IMR-90 (cell line): Measurements from ENCODE around the gene TRMT10C. TPM values are rescaled to one million over a fixed set of nuclear protein-coding genes. Genes with fewer than 3 reads are reported as not detected.

Experiments used
- ATAC-seq: fragments of 200-7000 bp; cut with Tn5 transposase; 2 replicates; pipeline ENCODE4 v1.9.1; 2020; ENCODE audit warnings: low read depth, mild to moderate bottlenecking, moderate library complexity
- BruUV-seq: library from RNA; stranded (reverse); fragments of 400-500 nt; replicated peaks from 2 replicates; lab custom pipeline; 2021; lab: Mats Ljungman, UMichigan
- CTCF ChIA-PET: fragments of 300-600 bp; formaldehyde crosslinking; extraction: SDS; loops from one replicate; lab custom pipeline; 2021; ENCODE audit warnings: antibody characterized with exemption; lab: Yijun Ruan, JAX
- POLR2A ChIA-PET: fragments of 300-600 bp; sonication (Branson Sonifier 250); formaldehyde crosslinking; loops from one replicate; lab custom pipeline; 2022; ENCODE audit warnings: antibody characterized with exemption; ENCODE audit not compliant: unreplicated experiment; lab: Charles Lee
- DNase-seq: peaks from one replicate; pipeline ENCODE4 v3.0.0; 2013
- H2AFZ ChIP-seq: replicated peaks from 2 replicates; pipeline ENCODE3; 2013; ENCODE audit warnings: low read length, mild to moderate bottlenecking; ENCODE audit not compliant: poor library complexity
- H2AK5ac ChIP-seq: 2 replicates; pipeline ENCODE4 v1.6.1; 2013; ENCODE audit warnings: low read depth, low read length, inconsistent platforms
- H2AK9ac ChIP-seq: replicated peaks from 2 replicates; pipeline ENCODE3; 2013; ENCODE audit warnings: mild to moderate bottlenecking, low read depth, low read length, moderate library complexity; ENCODE audit not compliant: poor library complexity
- H2BK120ac ChIP-seq: 2 replicates; pipeline ENCODE4 v1.6.1; 2013; ENCODE audit warnings: low read depth, low read length, inconsistent platforms
- H2BK15ac ChIP-seq: 3 replicates; pipeline ENCODE4 v1.6.1; 2013; ENCODE audit warnings: low read depth, low read length, inconsistent platforms
- H2BK20ac ChIP-seq: 2 replicates; pipeline ENCODE4 v1.6.1; 2013; ENCODE audit warnings: low read depth, mild to moderate bottlenecking, inconsistent platforms, low read length, moderate library complexity
- H2BK5ac ChIP-seq: 2 replicates; pipeline ENCODE4 v1.6.1; 2013; ENCODE audit warnings: mild to moderate bottlenecking, low read depth, low read length, inconsistent platforms; ENCODE audit not compliant: poor library complexity, severe bottlenecking
- H3K14ac ChIP-seq: replicated peaks from 2 replicates; pipeline ENCODE4 v1.6.1; 2013; ENCODE audit warnings: low read depth, low read length, inconsistent platforms
- H3K18ac ChIP-seq: 2 replicates; pipeline ENCODE4 v1.6.1; 2013; ENCODE audit warnings: low read depth, low read length, control low read depth
- H3K23ac ChIP-seq: 2 replicates; pipeline ENCODE4 v1.6.1; 2013; ENCODE audit warnings: low read depth, low read length, inconsistent platforms
- H3K27ac ChIP-seq: 2 replicates; pipeline ENCODE4 v1.5.1; 2013; ENCODE audit warnings: mild to moderate bottlenecking, control low read depth, low read length; ENCODE audit not compliant: insufficient read depth
- H3K27me3 ChIP-seq: 2 replicates; pipeline ENCODE4 v1.6.1; 2013; ENCODE audit warnings: low read length; ENCODE audit not compliant: control insufficient read depth, insufficient read depth
- H3K36me3 ChIP-seq: 2 replicates; pipeline ENCODE4 v1.6.1; 2013; ENCODE audit warnings: low read length, mixed read lengths; ENCODE audit not compliant: control insufficient read depth, insufficient read depth
- H3K4ac ChIP-seq: 2 replicates; pipeline ENCODE4 v1.6.1; 2013; ENCODE audit warnings: low read depth, low read length, inconsistent platforms
- H3K4me1 ChIP-seq: 2 replicates; pipeline ENCODE4 v1.6.1; 2013; ENCODE audit warnings: low read length, mixed read lengths; ENCODE audit not compliant: control insufficient read depth, insufficient read depth
- H3K4me2 ChIP-seq: 2 replicates; pipeline ENCODE4 v1.6.1; 2013; ENCODE audit warnings: low read depth, mild to moderate bottlenecking, control low read depth, low read length, moderate library complexity
- H3K4me3 ChIP-seq: 2 replicates; pipeline ENCODE4 v1.5.1; 2013; ENCODE audit warnings: low read depth, mild to moderate bottlenecking, control low read depth, low read length, moderate library complexity; ENCODE audit not compliant: insufficient read depth
- H3K56ac ChIP-seq: 2 replicates; pipeline ENCODE4 v1.6.1; 2013; ENCODE audit warnings: low read length, inconsistent platforms; ENCODE audit not compliant: insufficient read depth; ENCODE audit errors: extremely low read depth
- H3K79me1 ChIP-seq, 2 experiments: 2 replicates each; pipeline ENCODE4 v1.6.1; 2013; ENCODE audit warnings: low read length in 2 of 2, inconsistent platforms in 1 of 2, low read depth in 1 of 2
- H3K9ac ChIP-seq: 2 replicates; pipeline ENCODE4 v1.6.1; 2013; ENCODE audit warnings: low read depth, low read length, control low read depth
- H3K9me1 ChIP-seq: 2 replicates; pipeline ENCODE4 v1.6.1; 2013; ENCODE audit warnings: low read length, inconsistent platforms; ENCODE audit not compliant: insufficient read depth
- H3K9me3 ChIP-seq: 2 replicates; pipeline ENCODE4 v1.6.1; 2013; ENCODE audit warnings: low read length; ENCODE audit not compliant: control insufficient read depth, insufficient read depth
- H4K20me1 ChIP-seq: 2 replicates; pipeline ENCODE4 v1.6.1; 2013; ENCODE audit warnings: low read length, inconsistent platforms; ENCODE audit not compliant: insufficient read depth
- H4K5ac ChIP-seq: 2 replicates; pipeline ENCODE4 v1.6.1; 2013; ENCODE audit warnings: mild to moderate bottlenecking, low read depth, low read length, control low read depth
- H4K8ac ChIP-seq, 2 experiments: 2 replicates each; pipeline ENCODE4 v1.6.1; 2013; ENCODE audit warnings: low read depth in 2 of 2, low read length in 2 of 2, control low read depth in 1 of 2, inconsistent platforms in 1 of 2
- H4K91ac ChIP-seq: 2 replicates; pipeline ENCODE4 v1.6.1; 2013; ENCODE audit warnings: low read depth, low read length, inconsistent platforms; ENCODE audit not compliant: insufficient read depth
- MXI1 ChIP-seq: IDR thresholded peaks from 2 replicates; pipeline ENCODE4 v1.6.1; 2012; ENCODE audit warnings: low read depth, mild to moderate bottlenecking, low read length, moderate library complexity, borderline replicate concordance
- POLR2A ChIP-seq: IDR thresholded peaks from 2 replicates; pipeline ENCODE4 v1.6.1; 2012; ENCODE audit warnings: mild to moderate bottlenecking, low read depth, low read length
- RAD21 ChIP-seq: IDR thresholded peaks from 2 replicates; pipeline ENCODE4 v1.6.1; 2012; ENCODE audit warnings: low read length, improper control_type of control experiment
- RCOR1 ChIP-seq: IDR thresholded peaks from 2 replicates; pipeline ENCODE4 v1.6.1; 2012; ENCODE audit warnings: mild to moderate bottlenecking, low read length, improper control_type of control experiment; ENCODE audit not compliant: insufficient replicate concordance
- RFX5 ChIP-seq: IDR thresholded peaks from 2 replicates; pipeline ENCODE4 v1.8.0; 2012; ENCODE audit warnings: low read depth, mild to moderate bottlenecking, low read length, moderate library complexity
- WGBS, 2 experiments: methylation state at CpG; one replicate each; pipeline versions ENCODE4 v1.1.5 to v1.1.7; 2013; ENCODE audit warnings: missing lambda C conversion rate in 2 of 2; ENCODE audit not compliant: insufficient read length in 1 of 2; ENCODE audit errors: extremely low coverage in 2 of 2; 5-methylcytosine and 5-hydroxymethylcytosine counted together
- dilution Hi-C: fragments of 300-500 bp; cut with HindIII; formaldehyde crosslinking; loops from one replicate; pipeline ENCODE4 v1.14.3; 2018; ENCODE audit warnings: low sequenced_read_pairs; ENCODE audit not compliant: unreplicated experiment
- in situ Hi-C: fragments of 300-500 bp; cut with MboI; formaldehyde crosslinking; loops from 3 replicates; pipeline ENCODE4 v1.14.3; 2019; ENCODE audit warnings: low sequenced_read_pairs, inconsistent platforms, mixed read lengths
- intact Hi-C: fragments of 100-400 bp; cut with micrococcal nuclease; formaldehyde crosslinking; loops from 2 replicates; pipeline ENCODE4 v1.10.0; 2022
- polyA plus RNA-seq, 3 experiments: library from polyadenylated mRNA; depleted of rRNA; stranded (reverse); fragments of >200 nt; gene quantifications; 2 replicates each; pipeline ENCODE4 v1.2.3, GENCODE V29; 2012; ENCODE audit warnings: low replicate concordance in 1 of 3
- total RNA-seq: library from RNA; depleted of rRNA; stranded (reverse); fragments of >200 nt; gene quantifications from 2 replicates; pipeline ENCODE4 v1.2.3, GENCODE V29; 2012
- TF ChIP-seq, protein P1 (sequence below): fragments of 150-350 bp; IDR thresholded peaks from 2 replicates; pipeline ENCODE4 v1.6.1; 2016; ENCODE audit warnings: low read depth, mild to moderate bottlenecking, low read length, moderate library complexity, borderline replicate concordance

The TRMT10C gene
- total and polyA plus RNA-seq, 2 of the 4 experiments (the other 2 are of a cell fraction) = 13.6 to 17.0 TPM

DNA sequence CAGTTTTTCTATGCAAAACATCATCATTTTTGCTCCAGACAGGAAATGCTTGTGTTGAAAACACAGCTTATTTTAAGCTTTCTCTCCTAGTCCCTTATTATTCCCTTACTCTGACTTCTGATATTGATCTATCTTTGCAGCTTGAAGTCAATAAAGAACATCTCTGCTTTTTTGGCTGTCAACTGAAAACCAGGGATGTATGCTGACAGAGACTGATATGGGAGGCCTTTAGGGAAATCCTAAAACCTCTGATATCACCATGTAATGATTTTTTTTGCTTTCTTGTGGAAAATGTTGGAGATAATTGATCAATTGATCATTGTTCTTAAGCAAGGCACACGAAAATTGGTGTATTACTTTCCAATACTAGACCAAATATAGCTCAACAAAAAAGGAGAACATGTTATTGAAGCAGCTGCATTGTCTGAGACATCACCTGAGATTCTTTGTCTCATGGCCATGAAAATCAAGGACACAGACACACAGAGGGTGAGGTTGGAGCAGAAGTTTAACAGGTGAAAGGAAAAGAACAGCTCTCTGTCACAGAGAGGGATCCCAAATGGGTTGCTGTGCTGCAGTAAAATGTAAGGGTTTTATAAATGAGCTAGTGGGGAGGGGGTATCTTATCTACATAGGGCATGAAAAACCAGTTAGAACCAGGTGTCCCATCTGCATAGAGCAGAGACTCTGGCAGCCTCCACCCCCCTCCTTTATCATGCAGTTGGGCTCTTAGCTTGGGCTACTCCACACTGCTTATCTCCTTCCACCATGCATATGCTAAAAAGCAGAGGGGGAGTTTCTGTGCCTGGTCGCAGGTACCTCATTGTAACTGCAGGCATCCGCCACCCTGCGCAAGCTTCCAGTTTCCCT, 31.6 kb upstream of the TRMT10C start:
- Histone ChIP-seq H3K14ac (no peak overlapping the region), H3K9me1 (no peaks in the 10 kb centered on the region), H2BK20ac (no peak overlapping the region), H4K8ac (no peak overlapping the region), H2BK15ac (no peak overlapping the region), H3K4ac (no peak overlapping the region), H3K4me3 (no peak overlapping the region), H3K18ac (no peak overlapping the region), H3K9ac (no peak overlapping the region), H3K27ac (no peak overlapping the region), H3K27me3 (no peaks in the 10 kb centered on the region; the same call in 1 of the 2 replicates), H2AFZ (no peak overlapping the region), H2AK9ac (no peak overlapping the region), H2BK120ac (no peak overlapping the region), H3K79me1 (no peaks in the 10 kb centered on the region), H3K23ac (no peak overlapping the region), H2AK5ac (no peak overlapping the region), H4K20me1 (no peaks in the 10 kb centered on the region), H4K91ac (no peak overlapping the region), H2BK5ac (no peak overlapping the region), H3K4me1 (peaks cover 2% of the 10 kb centered on the region), H3K4me2 (no peak overlapping the region), H3K56ac (no peak overlapping the region), H3K9me3 (no peaks in the 10 kb centered on the region), H3K36me3 (no peaks in the 10 kb centered on the region), H4K5ac (no peak overlapping the region)
- BruUV-seq = no TSS peak
- CTCF ChIA-PET = interaction anchor here (0.6 kb wide), 1 partner anchor 95 kb away, joined by 6 read pairs; no protein-coding TSS in a partner anchor
- dilution Hi-C loops = no loop called here
- in situ Hi-C loops = no loop called here
- TF ChIP-seq POLR2A = no peak
- TF ChIP-seq MXI1 = no peak
- TF ChIP-seq, protein P1, sequence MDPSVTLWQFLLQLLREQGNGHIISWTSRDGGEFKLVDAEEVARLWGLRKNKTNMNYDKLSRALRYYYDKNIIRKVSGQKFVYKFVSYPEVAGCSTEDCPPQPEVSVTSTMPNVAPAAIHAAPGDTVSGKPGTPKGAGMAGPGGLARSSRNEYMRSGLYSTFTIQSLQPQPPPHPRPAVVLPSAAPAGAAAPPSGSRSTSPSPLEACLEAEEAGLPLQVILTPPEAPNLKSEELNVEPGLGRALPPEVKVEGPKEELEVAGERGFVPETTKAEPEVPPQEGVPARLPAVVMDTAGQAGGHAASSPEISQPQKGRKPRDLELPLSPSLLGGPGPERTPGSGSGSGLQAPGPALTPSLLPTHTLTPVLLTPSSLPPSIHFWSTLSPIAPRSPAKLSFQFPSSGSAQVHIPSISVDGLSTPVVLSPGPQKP = no peak
- no peak for TF ChIP-seq RFX5
- no peak for TF ChIP-seq RCOR1
- TF ChIP-seq RAD21 = no peak
- POLR2A ChIA-PET = no interaction called here
- intact Hi-C loops = no loop called here
- WGBS, 2 experiments = no CpG with 5 or more reads among the region's 4 CpGs
- DNase-seq (no peak), ATAC-seq (no peak)
